Type B pancreatic cell (in vitro differentiated cells): Measurements from ENCODE around the gene CDC20B. TPM values are rescaled to one million over a fixed set of nuclear protein-coding genes. Genes with fewer than 3 reads are reported as not detected.
"Not testable (repeated sequence)": the region's sequence is repeated elsewhere in the genome, so short reads cannot be mapped to it uniquely, and the experiment has no call there.

Experiments used
- DNase-seq: peaks from one replicate; pipeline ENCODE4 v3.0.0; 2021; ENCODE audit warnings: mixed read lengths; ENCODE audit not compliant: unreplicated experiment; ENCODE audit errors: extremely low spot score
- H3K27ac Mint-ChIP-seq: 2 replicates; pipeline ENCODE4 v1.8.0; 2021; ENCODE audit warnings: mild to moderate bottlenecking, mixed read lengths
- H3K27me3 Mint-ChIP-seq: 2 replicates; pipeline ENCODE4 v1.8.0; 2021; ENCODE audit warnings: mixed read lengths
- H3K36me3 Mint-ChIP-seq: 2 replicates; pipeline ENCODE4 v1.8.0; 2021; ENCODE audit warnings: mixed read lengths
- H3K4me1 Mint-ChIP-seq: one replicate; pipeline ENCODE4 v1.8.0; 2021; ENCODE audit warnings: mixed read lengths; ENCODE audit not compliant: unreplicated experiment
- H3K4me3 Mint-ChIP-seq: 2 replicates; pipeline ENCODE4 v1.8.0; 2021; ENCODE audit warnings: mild to moderate bottlenecking, mixed read lengths
- H3K9me3 Mint-ChIP-seq: 2 replicates; pipeline ENCODE4 v1.8.0; 2021; ENCODE audit warnings: mixed read lengths
- total RNA-seq: library from RNA; stranded (reverse); gene quantifications from 2 replicates; pipeline ENCODE4 v1.2.1, GENCODE V29; 2021; ENCODE audit warnings: low replicate concordance
- TF ChIP-seq, protein P1 (sequence below): fragments of 200-600 bp; sonication (generic); conservative IDR thresholded peaks from 2 replicates; pipeline ENCODE4 v1.5.0; 2021; ENCODE audit warnings: antibody characterized with exemption, mild to moderate bottlenecking

The CDC20B gene
- total RNA-seq, 1 donor from 2014 or later: 0.92 TPM

DNA sequence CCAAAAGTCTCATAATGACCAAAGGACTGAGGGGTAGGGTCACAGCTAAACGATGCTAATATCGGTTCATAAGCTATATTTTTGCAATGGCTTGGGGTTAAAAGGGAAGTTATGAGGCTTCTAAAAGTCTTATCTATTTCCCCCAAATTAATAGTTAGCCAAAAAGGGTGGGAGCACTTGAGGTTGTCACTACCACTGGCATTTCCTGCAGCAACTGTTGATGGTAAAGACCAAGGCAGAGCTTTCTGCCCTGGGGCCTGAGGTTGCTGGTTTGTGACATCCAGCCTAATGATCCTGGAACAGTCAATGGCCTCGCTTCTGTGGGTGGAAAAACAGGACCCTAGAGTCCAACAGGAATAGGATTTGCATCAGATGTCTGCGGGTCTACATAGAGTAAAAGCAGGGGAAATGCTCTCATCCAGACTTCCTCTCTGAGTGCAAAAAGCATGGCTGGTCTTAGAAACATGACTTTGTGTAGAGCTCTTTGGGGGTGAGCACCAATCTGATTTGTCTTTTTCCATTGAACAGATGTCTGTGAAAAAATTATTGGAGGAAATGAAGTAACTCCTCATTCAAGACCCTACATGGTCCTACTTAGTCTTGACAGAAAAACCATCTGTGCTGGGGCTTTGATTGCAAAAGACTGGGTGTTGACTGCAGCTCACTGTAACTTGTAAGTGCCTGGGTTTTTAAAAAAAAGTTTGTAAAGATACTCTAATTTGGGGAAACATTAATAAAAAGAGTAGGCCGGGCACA is 67.9 kb downstream of the CDC20B start:
- no peaks in the 10 kb centered on the region for H3K36me3 Mint-ChIP-seq
- TF ChIP-seq, protein P1, sequence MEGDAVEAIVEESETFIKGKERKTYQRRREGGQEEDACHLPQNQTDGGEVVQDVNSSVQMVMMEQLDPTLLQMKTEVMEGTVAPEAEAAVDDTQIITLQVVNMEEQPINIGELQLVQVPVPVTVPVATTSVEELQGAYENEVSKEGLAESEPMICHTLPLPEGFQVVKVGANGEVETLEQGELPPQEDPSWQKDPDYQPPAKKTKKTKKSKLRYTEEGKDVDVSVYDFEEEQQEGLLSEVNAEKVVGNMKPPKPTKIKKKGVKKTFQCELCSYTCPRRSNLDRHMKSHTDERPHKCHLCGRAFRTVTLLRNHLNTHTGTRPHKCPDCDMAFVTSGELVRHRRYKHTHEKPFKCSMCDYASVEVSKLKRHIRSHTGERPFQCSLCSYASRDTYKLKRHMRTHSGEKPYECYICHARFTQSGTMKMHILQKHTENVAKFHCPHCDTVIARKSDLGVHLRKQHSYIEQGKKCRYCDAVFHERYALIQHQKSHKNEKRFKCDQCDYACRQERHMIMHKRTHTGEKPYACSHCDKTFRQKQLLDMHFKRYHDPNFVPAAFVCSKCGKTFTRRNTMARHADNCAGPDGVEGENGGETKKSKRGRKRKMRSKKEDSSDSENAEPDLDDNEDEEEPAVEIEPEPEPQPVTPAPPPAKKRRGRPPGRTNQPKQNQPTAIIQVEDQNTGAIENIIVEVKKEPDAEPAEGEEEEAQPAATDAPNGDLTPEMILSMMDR: no peak
- no peaks in the 10 kb centered on the region for H3K4me1 Mint-ChIP-seq
- no peak overlapping the region for H3K4me3 Mint-ChIP-seq
- no peak for DNase-seq
- H3K9me3 Mint-ChIP-seq: no peaks in the 10 kb centered on the region
- no peak overlapping the region for H3K27ac Mint-ChIP-seq
- H3K27me3 Mint-ChIP-seq: peaks cover 3% of the 10 kb centered on the region

DNA sequence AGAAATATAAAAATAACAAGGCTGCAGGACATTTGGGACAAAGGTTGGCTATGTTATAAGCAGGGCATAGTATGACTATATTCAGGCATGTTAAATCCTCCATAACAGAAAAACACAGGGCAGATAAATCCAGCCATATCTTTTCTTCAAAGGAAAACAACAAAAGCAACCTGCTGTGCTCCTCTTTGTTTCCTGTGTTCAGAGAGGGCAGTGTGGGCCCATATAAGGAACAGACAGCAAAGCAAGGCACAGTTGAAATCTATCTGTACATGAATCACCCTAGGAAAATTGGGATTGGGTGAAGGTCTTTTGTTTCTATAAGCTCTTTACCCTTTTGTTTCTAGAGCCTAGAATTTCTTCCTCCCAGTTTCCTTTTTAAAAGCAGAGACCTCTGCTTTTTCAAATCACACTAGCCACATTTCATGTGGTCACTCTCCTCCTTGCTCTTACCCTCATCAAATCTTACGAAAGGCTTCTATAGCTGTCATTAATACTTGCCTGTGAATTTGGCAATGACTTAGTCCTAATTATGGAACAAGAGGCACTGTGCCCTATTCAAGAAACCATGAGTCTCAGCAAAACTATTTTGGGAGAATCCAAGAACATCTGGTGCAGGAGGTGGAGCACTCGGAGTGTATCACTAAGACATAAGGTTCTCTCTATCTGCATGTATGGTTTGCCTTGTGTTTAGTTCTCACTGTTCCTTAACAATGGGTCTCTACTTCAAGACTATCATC is 68.8 kb downstream of the CDC20B start:
- Mint-ChIP-seq H3K27me3 (peaks cover 3% of the 10 kb centered on the region), H3K9me3 (no peaks in the 10 kb centered on the region), H3K4me3 (no peak overlapping the region), H3K4me1 (no peaks in the 10 kb centered on the region), H3K36me3 (no peaks in the 10 kb centered on the region), H3K27ac (no peak overlapping the region)
- no peak for DNase-seq
- TF ChIP-seq, protein P1: no peak

DNA sequence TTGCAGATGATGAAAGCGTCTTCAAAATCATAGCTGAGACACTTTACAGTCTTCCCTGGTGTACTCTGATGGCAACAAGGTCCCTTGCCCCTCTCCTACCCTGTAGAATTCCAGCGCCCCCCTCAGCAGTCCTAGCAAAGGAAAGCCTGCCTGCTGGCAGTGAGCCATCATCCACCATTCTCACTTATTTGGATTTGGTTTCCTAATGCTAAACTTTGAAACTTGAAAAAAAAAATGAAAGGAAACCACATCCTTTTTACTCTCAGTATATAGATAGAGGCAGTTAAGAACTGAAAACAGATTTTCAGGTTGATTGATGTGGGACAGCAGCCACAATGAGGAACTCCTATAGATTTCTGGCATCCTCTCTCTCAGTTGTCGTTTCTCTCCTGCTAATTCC is 70.6 kb downstream of the CDC20B start, which contains the start of gene GZMA:
GZMA (plus strand) TSS at position 299 of the 400 bp plus-strand sequence; CDS start at position 336, 37 bp downstream.
- Mint-ChIP-seq H3K4me1 (no peaks in the 10 kb centered on the region), H3K4me3 (no peak within 1 kb of the TSS), H3K27ac (no peak within 1 kb of the TSS), H3K9me3 (no peaks in the 10 kb centered on the region), H3K27me3 (peaks cover 3% of the 10 kb centered on the region), H3K36me3 (no peaks in the 10 kb centered on the region)
- TF ChIP-seq, protein P1: no peak
- DNase-seq: no peak

DNA sequence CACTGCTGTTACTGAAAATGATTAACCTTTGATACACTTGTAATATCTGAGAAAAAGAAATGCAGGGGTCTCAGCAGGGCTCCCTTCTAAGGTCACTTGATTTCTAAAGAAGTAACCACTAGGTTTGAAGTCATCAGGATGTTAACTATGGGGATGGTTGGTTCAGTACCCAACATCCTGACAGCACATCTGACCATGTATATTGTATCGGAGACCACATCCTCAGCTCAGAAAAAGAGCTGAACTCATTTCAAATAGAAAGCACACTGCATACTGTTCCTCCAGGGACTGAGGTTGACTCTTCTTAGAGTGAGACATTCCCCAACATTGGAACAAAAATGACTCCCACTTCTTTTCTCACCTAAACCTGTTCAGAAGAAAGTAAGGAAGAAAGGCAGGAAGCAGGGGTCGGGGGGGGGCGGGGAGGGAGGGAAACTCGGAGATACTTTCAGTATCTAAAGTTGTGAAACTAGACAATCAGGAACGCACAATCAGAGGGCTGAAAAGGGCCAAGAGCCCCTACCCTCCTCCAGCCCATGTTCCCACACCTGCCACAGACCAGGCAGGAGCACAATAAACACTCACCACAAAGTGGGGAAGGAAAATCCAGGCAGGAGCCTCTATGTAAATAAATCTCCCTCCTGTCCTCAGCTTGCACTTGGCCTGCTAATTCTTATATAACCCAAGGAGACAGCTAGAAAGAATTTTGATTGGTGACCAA is 71.3 kb downstream of the CDC20B start:
- H3K4me1 Mint-ChIP-seq: no peaks in the 10 kb centered on the region
- no peak overlapping the region for H3K27ac Mint-ChIP-seq
- H3K27me3 Mint-ChIP-seq: peaks cover 3% of the 10 kb centered on the region
- TF ChIP-seq, protein P1: no peak
- no peaks in the 10 kb centered on the region for H3K9me3 Mint-ChIP-seq
- no peaks in the 10 kb centered on the region for H3K36me3 Mint-ChIP-seq
- no peak for DNase-seq
- H3K4me3 Mint-ChIP-seq: no peak overlapping the region

DNA sequence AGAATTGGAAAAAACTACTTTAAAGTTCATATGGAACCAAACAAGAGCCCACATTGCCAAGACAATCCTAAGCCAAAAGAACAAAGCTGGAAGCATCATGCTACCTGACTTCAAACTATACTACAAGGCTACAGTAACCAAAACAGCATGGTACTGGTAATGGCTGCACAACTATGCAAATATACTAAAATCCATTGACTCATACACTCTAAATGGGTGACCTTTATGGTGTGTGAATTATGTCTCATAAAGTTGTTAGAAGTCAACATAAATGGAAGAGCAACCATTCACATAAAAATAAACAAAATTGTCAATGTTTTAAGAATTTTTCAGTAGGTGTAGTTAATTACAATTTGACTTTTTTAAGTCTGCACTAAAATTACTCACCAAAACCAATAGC is 71.8 kb downstream of the CDC20B start:
- H3K4me1 Mint-ChIP-seq, H3K4me3 Mint-ChIP-seq, DNase-seq, H3K9me3 Mint-ChIP-seq, H3K36me3 Mint-ChIP-seq, H3K27me3 Mint-ChIP-seq, H3K27ac Mint-ChIP-seq: not testable (repeated sequence)
